NCI-H2171 treated with DMSO at 0.1 percent for 48 hours (cell line): ENCODE measurements around the gene HECTD2.
"Not testable (repeated sequence)": the region's sequence is repeated elsewhere in the genome, so short reads cannot be mapped to it uniquely, and the experiment has no call there.

Source experiments
- DNase-seq: peaks from one replicate; lab custom pipeline; 2025; lab: John Stamatoyannopoulos, UW

Gene HECTD2

DNA sequence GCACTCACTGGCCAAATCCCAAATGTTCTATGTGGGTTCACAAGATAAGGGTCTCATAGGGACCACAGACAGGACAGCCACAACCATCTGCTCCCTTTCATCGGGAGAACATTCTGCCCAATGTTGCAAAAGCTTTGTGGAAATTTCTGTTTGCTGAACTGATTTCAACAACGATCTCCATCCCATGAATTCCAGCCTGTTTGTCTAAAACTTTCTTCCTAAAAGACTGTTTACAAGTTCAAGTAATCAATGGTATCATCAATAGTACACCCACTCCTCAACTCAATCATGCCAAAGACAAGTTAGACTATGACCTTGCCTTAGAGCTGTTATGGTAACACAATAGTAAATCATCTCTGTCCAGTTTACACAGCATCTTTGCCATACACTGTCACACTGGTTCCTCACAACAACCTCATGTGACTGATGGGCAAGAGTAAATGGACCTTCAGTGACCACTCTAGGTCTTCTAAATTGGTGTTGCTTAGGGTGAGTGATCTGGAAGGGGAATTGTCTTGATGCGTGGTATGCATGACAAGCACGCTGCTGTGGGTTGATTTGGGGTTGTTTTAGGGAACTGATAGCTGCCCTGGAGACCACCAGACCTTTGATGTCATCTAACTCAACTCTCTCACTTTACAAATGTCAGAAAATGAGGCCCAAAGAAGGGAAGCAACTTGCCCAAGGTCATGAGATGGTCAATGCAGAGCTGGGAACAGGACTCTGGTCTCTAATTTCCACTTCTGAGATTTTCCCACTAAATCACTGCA lies 127.7 kb downstream of the HECTD2 start:
- DNase-seq: no peak

GRCh38 chr10:91539930-91540329 lies 129.8 kb downstream of the HECTD2 start:
- no peak for DNase-seq

DNA sequence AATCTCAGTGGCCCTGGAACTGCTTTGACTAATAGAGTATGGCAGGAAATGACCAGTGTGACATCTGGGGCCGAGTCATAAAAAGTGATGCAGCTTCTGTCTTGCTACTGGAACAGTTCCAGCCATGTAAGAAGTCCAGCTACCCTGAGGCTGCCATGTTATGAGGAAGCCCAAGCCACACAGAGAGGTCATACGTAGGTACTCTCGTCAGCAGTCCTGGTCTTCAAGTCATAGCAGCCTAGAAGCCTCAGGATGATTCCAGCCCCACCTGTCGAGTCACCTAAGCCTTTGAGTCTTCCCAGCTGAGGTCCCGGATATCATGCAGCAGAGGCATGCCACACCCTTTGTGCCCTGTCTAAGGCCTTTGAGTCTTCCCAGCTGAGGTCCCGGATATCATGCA lies 130.6 kb downstream of the HECTD2 start:
- no peak for DNase-seq

DNA sequence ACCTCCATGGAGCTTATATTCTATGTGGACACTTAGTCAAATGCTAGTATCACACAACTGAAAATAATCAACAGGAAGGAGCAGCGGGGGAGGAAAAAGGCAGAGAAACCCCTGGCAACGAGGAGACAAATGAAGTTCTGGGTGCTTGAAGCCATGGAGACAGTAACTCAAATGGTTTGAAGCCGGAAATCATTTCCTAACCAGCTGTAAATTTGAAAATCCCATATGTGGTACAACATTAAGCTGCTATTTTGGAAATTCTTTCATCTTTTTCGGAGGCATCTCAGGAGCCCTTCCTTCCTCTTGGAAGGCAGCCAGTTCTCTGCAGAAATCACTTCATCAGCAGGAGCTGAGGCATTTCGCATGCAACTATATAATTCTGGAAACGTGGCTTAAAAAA lies 131.3 kb downstream of the HECTD2 start:
- DNase-seq: no peak

- no peak for DNase-seq
These were observed 135.2 kb downstream of the HECTD2 start for GRCh38 chr10:91545384-91545783.

- no peak for DNase-seq
These were observed 135.7 kb downstream of the HECTD2 start for GRCh38 chr10:91545838-91546237.

GRCh38 chr10:91549262-91549661 lies 139.1 kb downstream of the HECTD2 start:
- DNase-seq: no peak

DNA sequence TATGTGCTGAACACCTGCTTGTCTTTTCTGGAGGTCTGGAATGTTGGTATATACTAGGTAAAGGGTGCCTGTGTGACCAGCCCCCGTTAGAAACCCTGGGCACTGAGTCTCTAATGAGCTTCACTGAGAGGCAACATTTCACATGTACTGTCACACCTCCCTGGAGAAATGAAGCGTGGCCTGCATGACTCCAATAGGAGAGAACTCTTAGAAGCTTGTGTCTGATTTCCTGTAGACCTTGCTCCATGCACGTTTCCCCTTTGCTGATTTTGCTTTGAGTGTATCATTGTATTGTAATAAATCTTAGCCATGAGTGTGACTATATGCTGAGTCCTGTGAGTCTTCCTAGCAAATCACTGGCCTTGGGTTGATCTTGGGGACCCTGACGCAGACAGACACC lies 139.9 kb downstream of the HECTD2 start:
- no peak for DNase-seq

GRCh38 chr10:91551856-91552255 lies 141.7 kb downstream of the HECTD2 start:
- DNase-seq: no peak

GRCh38 chr10:91552274-91553095 lies 142.3 kb downstream of the HECTD2 start:
- no peak for DNase-seq

GRCh38 chr10:91555455-91555854 lies 145.3 kb downstream of the HECTD2 start:
- DNase-seq: no peak

GRCh38 chr10:91556691-91557566 lies 146.8 kb downstream of the HECTD2 start:
- no peak for DNase-seq

DNA sequence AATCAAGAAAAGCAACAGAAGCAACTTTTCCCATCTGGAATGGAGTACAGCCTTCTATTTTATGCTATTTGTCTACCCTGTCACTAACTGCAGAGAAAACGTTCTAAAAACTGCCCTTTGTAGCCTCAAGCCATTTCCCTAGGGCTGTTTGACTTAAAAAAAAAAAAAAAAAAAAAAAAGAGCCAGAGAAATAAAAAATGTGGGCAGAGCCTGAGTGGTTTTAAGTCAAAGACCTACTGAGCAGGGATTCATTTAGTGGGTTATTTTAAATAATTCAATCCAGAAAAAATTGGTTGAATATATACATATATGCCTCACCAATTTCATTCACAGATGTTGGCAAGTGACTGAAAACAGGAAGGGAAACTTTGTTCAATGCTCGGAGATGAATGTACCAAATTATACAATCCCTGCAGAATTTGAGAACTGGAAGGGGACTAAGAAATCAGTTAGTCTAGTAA lies 147.5 kb downstream of the HECTD2 start:
- no peak for DNase-seq

- DNase-seq: no peak
These were observed 148.3 kb downstream of the HECTD2 start for GRCh38 chr10:91558473-91558872.

DNA sequence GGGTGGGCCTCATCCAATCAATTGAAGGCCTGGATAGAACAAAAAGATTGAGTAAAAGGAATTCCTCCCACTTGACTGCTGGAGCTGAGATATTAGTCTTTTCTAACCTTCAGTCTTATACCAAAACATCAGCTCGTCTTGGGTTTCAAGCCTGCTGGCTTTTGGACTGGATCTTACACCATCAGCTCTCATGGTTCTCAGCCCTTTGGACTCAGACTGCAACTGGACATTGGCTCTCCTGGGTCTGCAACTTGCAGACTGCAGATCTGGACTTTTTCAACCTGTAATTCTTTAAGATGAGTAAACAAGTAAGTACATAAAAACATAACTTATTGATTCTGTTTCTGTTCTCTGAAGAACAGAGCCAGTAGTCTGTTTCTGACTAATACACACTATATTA lies 149.0 kb downstream of the HECTD2 start:
- no peak for DNase-seq

DNA sequence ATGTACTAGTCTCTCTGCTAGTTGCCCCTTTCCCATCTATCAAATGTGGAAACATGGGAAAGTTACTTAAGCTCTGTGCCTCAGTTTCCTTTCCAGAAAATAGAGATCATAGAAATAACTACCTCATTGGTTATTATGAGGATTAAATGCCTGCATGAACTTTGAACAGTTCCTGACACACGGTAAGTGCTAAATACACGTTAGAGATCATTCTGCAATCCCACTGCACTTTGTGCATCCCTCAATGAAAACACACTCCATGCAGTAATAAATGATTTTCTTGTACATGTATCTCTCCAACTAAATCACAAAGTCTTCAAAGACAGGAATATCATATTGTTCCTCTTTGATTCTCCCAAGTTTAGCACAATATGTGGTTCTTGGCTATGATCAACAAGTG lies 149.6 kb downstream of the HECTD2 start:
- no peak for DNase-seq

- DNase-seq: not testable (repeated sequence)
These were observed 150.7 kb downstream of the HECTD2 start for GRCh38 chr10:91560827-91561226.

GRCh38 chr10:91562839-91563581 lies 152.9 kb downstream of the HECTD2 start:
- no peak for DNase-seq

- no peak for DNase-seq
These were observed 153.9 kb downstream of the HECTD2 start for GRCh38 chr10:91564026-91564425.
